Mucosa of descending colon (tissue), 3 donors: Measurements from ENCODE around the gene NECAB2. TPM values are rescaled to one million over a fixed set of nuclear protein-coding genes. Genes with fewer than 3 reads are reported as not detected.
A peak's percentile ranks its signal among the peaks of the same experiment; 100 is the strongest.
"Not testable (repeated sequence)": the region's sequence is repeated elsewhere in the genome, so short reads cannot be mapped to it uniquely, and the experiment has no call there.

Source experiments
- ATAC-seq: fragments of 200-7000 bp; cut with Tn5 transposase; one replicate; pipeline ENCODE4 v1.9.1; 2020; ENCODE audit warnings: mild to moderate bottlenecking, moderate library complexity
- DNase-seq, 3 donors: peaks; one replicate each; pipeline ENCODE4 v3.0.0-alpha.2; 2020
- H3K36me3 ChIP-seq: fragments of 200-600 bp; one replicate; pipeline ENCODE4 v1.8.0; 2021; ENCODE audit warnings: low read depth, mild to moderate bottlenecking
- H3K4me1 ChIP-seq: fragments of 200-600 bp; one replicate; pipeline ENCODE4 v1.8.0; 2021; ENCODE audit warnings: low read depth, mild to moderate bottlenecking
- H3K4me3 ChIP-seq: fragments of 200-600 bp; one replicate; pipeline ENCODE4 v1.8.0; 2021; ENCODE audit warnings: mild to moderate bottlenecking
- H3K9me3 ChIP-seq: fragments of 200-600 bp; one replicate; pipeline ENCODE4 v1.8.0; 2021; ENCODE audit warnings: mild to moderate bottlenecking
- CTCF ChIP-seq: fragments of 200-600 bp; IDR thresholded peaks from one replicate; pipeline ENCODE4 v1.8.0; 2022; ENCODE audit warnings: antibody characterized with exemption, mild to moderate bottlenecking
- intact Hi-C, 2 donors: fragments of 100-400 bp; cut with DNase I in 1 of 2; cut with micrococcal nuclease in 1 of 2; formaldehyde crosslinking; loops; one replicate each; pipeline versions ENCODE4 v1.11.0 to v1.11.1; 2022; cut with DNase I, micrococcal nuclease
- total RNA-seq, 3 donors: library from RNA; stranded (reverse); fragmentation: NEBNext Ultra II Directional in 2 of 3; extraction: Animal tissue kit (Norgen Biotek cat#: 25700) in 2 of 3; gene quantifications; one replicate each; pipeline versions ENCODE4 v1.2.1 to v1.2.4, GENCODE V29; 2021 to 2023
- donor health status: DM: no; HTN: no; CAD: no; lungs with moderate emphysema.
- donor health status: DM: no; HTN: no; CAD: no.
- donor health status: DM: no; HTN: yes; CAD: no.

The NECAB2 gene
- total RNA-seq, 3 donors from 2014 or later: 0.55 to 2.0 (median 0.96) TPM

DNA sequence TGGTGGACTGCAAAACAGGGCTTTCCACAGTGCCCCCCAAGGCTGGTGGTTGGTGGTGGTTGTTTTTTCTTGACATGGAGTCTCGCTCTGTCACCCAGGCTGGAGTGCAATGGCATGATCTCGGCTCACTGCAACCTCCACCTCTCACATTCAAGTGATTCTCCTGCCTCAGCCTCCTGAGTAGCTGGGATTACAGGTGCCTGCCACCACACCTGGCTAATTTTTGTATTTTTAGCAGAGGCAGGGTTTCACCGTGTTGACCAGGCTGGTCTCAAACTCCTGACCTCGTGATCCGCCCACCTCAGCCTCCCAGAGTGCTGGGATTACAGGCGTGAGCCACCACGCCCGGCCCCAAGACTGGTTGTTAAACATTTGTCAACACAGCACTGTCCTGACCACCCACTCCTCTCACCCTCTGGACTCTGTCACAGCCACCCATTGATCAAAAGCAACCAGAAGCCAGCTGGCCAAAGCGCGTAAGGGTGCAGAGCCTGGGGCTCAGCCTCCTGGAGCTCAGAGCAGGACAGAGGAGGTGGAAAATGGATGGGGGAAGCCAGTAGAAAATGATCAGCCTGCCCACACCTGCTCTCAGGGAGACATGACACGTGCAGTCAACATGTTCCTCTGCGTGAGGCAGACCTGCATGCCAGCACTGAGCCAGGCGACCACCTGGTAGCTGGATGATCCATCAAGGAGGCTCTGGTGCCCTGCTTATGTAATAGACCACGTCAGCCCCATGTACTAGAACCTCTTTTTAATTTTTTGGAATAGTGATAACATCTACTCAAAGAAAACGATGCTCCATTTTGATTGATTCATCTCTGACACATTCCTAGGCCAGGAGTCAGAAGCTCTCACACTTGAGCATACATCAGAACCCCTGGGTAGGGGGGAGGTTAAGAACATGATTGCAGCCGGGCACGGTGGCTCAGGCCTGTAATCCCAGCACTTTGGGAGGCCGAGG lies 29.8 kb upstream of the NECAB2 start:
- no peaks in the 10 kb centered on the region for H3K36me3 ChIP-seq
- TF ChIP-seq CTCF: no peak
- no peak overlapping the region for H3K4me3 ChIP-seq
- intact Hi-C loops: no loop called here
- H3K4me1 ChIP-seq: peaks cover 2% of the 10 kb centered on the region
- no peak for ATAC-seq
- no peaks in the 10 kb centered on the region for H3K9me3 ChIP-seq
- no peak for DNase-seq

DNA sequence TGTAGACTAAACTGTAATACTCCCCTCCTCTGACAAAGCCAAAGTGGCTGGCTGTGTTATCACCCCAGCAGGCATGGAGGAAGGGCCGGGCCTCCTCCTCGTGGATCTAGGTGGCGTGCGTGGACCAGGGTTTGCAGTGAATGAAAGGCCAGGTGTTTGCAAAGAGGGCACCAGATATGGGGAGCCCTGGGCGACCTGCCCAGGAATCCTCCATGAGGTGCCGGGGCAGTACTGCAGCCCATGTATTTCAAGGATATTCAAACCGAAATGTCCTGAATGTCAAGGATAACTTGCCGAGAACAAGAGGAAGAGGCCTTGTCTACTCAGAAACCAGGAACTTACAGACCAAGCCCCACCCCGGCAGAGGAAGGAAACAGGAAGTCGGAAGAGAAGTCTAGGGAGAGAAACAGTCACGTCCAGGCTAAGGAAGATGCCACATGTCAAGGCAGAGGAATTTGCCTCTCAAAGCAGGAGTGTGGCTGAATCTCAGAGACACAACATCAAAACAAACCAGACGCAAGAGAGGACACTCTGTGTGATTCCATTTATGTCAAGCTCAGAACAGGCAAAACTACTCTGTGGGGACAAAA lies 28.7 kb upstream of the NECAB2 start:
- TF ChIP-seq CTCF: no peak
- intact Hi-C loops: no loop called here
- DNase-seq (no peak), ATAC-seq (peak; percentile 31)
- Histone ChIP-seq H3K36me3 (no peaks in the 10 kb centered on the region), H3K4me3 (no peak overlapping the region), H3K9me3 (no peaks in the 10 kb centered on the region), H3K4me1 (peaks cover 2% of the 10 kb centered on the region)

DNA sequence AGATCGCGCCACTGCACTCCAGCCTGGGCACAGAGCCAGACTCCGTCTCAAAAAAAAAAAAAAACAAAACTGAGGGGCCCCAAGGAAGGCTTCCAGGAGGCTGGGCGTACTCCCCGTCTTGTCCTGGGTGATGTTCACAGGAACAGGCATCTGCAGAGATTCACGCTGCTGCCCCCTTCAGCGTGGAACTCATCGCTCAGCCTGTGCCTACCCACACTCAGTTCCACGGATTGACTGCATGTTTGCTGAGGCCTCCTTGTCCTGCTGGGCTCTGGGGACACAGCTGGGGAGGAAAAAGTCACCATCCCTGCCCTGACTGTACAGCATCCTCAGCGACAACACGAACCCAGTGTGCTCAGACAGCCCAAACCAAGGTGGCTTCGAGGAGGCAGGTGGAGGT lies 27.9 kb upstream of the NECAB2 start:
- TF ChIP-seq CTCF: no peak

DNA sequence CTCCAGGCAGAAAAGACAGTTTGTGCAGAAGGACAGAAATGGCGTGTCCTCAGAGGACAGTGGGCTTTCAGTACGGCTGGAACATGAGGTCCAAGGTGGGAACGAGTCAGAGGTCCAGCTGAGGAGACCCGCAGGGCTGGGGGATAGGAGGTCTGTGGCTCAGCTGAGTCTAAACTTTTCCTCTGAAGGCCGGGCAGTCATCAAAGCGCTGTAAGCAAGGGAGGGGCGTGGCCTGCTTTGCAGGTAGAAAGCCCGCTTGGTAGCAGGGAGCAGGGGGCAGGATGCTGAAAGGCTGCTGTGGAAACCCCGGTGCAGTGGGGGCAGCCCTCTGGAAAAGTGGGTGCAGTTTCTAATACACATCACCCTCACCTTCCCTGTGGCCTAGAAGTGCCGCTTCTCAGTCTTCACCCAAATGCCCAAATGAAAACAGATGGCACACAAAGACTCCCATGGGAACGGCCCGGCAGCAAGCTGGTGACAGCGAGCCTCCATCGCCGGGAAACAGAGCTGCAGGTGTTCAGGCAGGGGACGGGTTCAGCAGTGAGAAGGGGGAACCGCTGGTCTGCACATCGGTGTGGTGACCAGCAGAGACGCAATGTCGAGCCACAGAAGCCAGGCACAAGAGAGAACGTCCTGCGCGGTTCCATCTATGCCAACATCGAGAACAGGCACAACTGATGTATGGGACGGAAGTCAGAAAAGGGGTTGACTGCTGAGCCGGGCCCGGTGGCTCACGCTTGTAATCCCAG lies 27.2 kb upstream of the NECAB2 start:
- Histone ChIP-seq H3K4me3 (no peak overlapping the region), H3K36me3 (no peaks in the 10 kb centered on the region), H3K9me3 (no peaks in the 10 kb centered on the region), H3K4me1 (peaks cover 2% of the 10 kb centered on the region)
- no peak for DNase-seq
- intact Hi-C loops: no loop called here
- ATAC-seq: no peak
- TF ChIP-seq CTCF: no peak

More for the DNA sequence above, 27.9 kb upstream of the NECAB2 start:
- DNase-seq (no peak), ATAC-seq (no peak)
- no peaks in the 10 kb centered on the region for H3K9me3 ChIP-seq
- no peak overlapping the region for H3K4me3 ChIP-seq
- intact Hi-C loops: no loop called here
- H3K36me3 ChIP-seq: no peaks in the 10 kb centered on the region
- peaks cover 2% of the 10 kb centered on the region for H3K4me1 ChIP-seq

DNA sequence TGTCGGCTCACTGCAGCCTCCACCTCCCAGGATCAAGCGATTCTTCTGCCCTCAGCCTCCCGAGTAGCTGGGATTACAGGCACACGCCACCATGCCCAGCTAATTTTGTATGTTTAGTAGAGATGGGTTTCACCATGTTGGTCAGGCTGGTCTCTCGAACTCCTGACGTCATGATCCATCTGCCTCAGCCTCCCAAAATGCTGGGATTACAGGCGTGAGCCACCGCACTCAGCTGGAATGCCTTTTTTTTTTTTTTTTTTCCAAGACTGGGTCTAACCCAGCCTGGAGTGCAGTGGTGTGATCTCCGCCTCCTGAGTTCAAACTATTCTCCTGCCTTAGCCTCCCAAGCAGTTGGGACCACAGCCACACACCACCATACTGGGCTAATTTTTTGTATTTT lies 26.5 kb upstream of the NECAB2 start:
- H3K9me3 ChIP-seq, H3K4me1 ChIP-seq, H3K4me3 ChIP-seq, intact Hi-C loops, DNase-seq, ATAC-seq, H3K36me3 ChIP-seq: not testable (repeated sequence)
